HG03520 (cell line): ENCODE results near the gene P3H2.
A peak's percentile ranks its signal among the peaks of the same experiment; 100 is the strongest.

ENCODE experiments used
- ATAC-seq: cut with Tn5 transposase; IDR thresholded peaks from one replicate; pipeline ENCODE4 v1.9.1; 2021; ENCODE audit warnings: mild to moderate bottlenecking, moderate library complexity; ENCODE audit not compliant: unreplicated experiment

P3H2 gene

GRCh38 chr3:190058521-190059241, 62.0 kb downstream of the P3H2 start:
- no peak for ATAC-seq

- no peak for ATAC-seq
Observed at GRCh38 chr3:190056742-190057141, 64.0 kb downstream of the P3H2 start.

- ATAC-seq = no peak
Observed at GRCh38 chr3:190055773-190056172, 64.9 kb downstream of the P3H2 start.

GRCh38 chr3:190053919-190054672, 66.6 kb downstream of the P3H2 start:
- no peak for ATAC-seq

GRCh38 chr3:190051641-190052040, 69.1 kb downstream of the P3H2 start:
- no peak for ATAC-seq

GRCh38 chr3:190048932-190049441, 71.7 kb downstream of the P3H2 start:
- no peak for ATAC-seq

- ATAC-seq = no peak
Observed at GRCh38 chr3:190044974-190045373, 75.7 kb downstream of the P3H2 start.

GRCh38 chr3:190044142-190044541, 76.6 kb downstream of the P3H2 start:
- ATAC-seq = no peak

GRCh38 chr3:190043741-190044140, 77.0 kb downstream of the P3H2 start:
- no peak for ATAC-seq

- no peak for ATAC-seq
Observed at GRCh38 chr3:190042558-190042957, 78.1 kb downstream of the P3H2 start.

- peak; percentile 56 for ATAC-seq
Observed at GRCh38 chr3:190041333-190042041, 79.2 kb downstream of the P3H2 start.

GRCh38 chr3:190040145-190040544, 80.6 kb downstream of the P3H2 start:
- no peak for ATAC-seq

- ATAC-seq = no peak
Observed at GRCh38 chr3:190038050-190038933, 82.4 kb downstream of the P3H2 start.

GRCh38 chr3:190036631-190037030, 84.1 kb downstream of the P3H2 start:
- ATAC-seq = no peak

GRCh38 chr3:190034446-190034845, 86.3 kb downstream of the P3H2 start:
- no peak for ATAC-seq

- no peak for ATAC-seq
Observed at GRCh38 chr3:190032923-190033322, 87.8 kb downstream of the P3H2 start.

GRCh38 chr3:190031887-190032752, 88.6 kb downstream of the P3H2 start:
- ATAC-seq = no peak

- ATAC-seq = no peak
Observed at GRCh38 chr3:190027116-190027515, 93.6 kb downstream of the P3H2 start.

- ATAC-seq = no peak
Observed at GRCh38 chr3:190026154-190026553, 94.5 kb downstream of the P3H2 start.

- ATAC-seq = no peak
Observed at GRCh38 chr3:190024912-190025311, 95.8 kb downstream of the P3H2 start.
